OCI-LY1 (cell line): ENCODE results near the gene SLC24A3.

Experiments used
- EZH2 ChIP-seq: fragments of 200-600 bp; sonication (generic), shearing (Covaris generic); IDR thresholded peaks from 2 replicates; pipeline ENCODE4 v1.8.0; 2017; ENCODE audit warnings: borderline replicate concordance, mixed run types, mild to moderate bottlenecking, antibody characterized with exemption, low read length, moderate library complexity, mixed read lengths
- TF ChIP-seq, protein P1 (sequence below): fragments of 200-600 bp; sonication (generic), shearing (Covaris generic); IDR thresholded peaks from 2 replicates; pipeline ENCODE4 v1.5.1; 2017; ENCODE audit warnings: mild to moderate bottlenecking, antibody characterized with exemption, low read length, moderate library complexity, mixed read lengths

DNA sequence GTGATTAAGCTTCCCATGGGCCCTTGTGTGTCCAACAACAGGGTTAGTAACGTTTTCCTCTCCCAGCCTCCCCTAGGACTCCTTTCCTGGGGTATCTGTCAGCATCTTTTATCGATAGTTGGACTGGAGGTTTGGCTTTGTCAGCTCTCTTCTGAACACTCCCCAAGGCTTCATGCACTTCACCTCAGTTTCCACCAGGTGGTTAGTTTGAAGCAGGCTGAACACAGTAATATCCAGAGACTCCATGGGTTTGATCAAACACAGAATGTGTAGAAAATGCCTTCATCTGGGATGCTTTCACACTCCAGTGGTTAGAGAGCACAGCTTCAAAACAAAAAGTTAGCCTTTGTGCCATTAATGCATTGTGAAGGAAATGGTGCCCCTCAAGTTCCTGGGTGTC, 139.1 kb downstream of the SLC24A3 start:
- TF ChIP-seq, protein P1, sequence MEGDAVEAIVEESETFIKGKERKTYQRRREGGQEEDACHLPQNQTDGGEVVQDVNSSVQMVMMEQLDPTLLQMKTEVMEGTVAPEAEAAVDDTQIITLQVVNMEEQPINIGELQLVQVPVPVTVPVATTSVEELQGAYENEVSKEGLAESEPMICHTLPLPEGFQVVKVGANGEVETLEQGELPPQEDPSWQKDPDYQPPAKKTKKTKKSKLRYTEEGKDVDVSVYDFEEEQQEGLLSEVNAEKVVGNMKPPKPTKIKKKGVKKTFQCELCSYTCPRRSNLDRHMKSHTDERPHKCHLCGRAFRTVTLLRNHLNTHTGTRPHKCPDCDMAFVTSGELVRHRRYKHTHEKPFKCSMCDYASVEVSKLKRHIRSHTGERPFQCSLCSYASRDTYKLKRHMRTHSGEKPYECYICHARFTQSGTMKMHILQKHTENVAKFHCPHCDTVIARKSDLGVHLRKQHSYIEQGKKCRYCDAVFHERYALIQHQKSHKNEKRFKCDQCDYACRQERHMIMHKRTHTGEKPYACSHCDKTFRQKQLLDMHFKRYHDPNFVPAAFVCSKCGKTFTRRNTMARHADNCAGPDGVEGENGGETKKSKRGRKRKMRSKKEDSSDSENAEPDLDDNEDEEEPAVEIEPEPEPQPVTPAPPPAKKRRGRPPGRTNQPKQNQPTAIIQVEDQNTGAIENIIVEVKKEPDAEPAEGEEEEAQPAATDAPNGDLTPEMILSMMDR, result no peak
- TF ChIP-seq EZH2, result no peak
